ENCODE results near the gene JUNB. TPM values are rescaled to one million over a fixed set of nuclear protein-coding genes. Genes with fewer than 3 reads are reported as not detected.

The JUNB gene
- total and polyA plus RNA-seq, 2 donors: 107 to 545 TPM

DNA sequence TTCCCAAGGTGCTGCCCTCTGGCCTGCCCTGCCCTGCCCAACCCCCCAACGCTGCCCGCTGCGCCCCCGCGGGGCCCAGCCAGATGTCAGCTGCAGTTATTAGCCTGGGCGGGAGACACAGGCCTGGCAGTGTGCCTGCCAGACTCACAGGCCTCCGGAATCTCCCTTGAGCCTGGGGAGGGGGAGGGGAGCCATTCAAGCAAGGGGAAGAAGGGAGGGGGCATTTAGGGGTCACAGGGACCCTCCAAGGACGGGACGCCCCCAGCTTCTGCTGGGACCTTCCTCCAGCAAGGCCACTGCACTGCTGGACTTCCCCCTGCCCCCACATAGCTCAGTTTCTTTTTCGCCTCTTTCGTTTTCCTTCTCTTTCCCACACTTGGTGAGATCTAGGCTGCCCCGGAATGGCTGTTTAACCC lies 2.6 kb upstream of the JUNB start:
- WGBS: 2% methylated on average over 12 of the region's 12 CpGs
- Histone ChIP-seq H3K27ac (ENCODE audit: low read depth) (peak overlapping the region; percentile 90), H3K4me1 (ENCODE audit: insufficient read depth) (no peaks in the 10 kb centered on the region), H3K36me3 (ENCODE audit: insufficient read depth) (no peaks in the 10 kb centered on the region), H3K4me3 (ENCODE audit: low read depth, low read length) (peak overlapping the region; percentile 41)
- DNase-seq (ENCODE audit: extremely low spot score): no peak

DNA sequence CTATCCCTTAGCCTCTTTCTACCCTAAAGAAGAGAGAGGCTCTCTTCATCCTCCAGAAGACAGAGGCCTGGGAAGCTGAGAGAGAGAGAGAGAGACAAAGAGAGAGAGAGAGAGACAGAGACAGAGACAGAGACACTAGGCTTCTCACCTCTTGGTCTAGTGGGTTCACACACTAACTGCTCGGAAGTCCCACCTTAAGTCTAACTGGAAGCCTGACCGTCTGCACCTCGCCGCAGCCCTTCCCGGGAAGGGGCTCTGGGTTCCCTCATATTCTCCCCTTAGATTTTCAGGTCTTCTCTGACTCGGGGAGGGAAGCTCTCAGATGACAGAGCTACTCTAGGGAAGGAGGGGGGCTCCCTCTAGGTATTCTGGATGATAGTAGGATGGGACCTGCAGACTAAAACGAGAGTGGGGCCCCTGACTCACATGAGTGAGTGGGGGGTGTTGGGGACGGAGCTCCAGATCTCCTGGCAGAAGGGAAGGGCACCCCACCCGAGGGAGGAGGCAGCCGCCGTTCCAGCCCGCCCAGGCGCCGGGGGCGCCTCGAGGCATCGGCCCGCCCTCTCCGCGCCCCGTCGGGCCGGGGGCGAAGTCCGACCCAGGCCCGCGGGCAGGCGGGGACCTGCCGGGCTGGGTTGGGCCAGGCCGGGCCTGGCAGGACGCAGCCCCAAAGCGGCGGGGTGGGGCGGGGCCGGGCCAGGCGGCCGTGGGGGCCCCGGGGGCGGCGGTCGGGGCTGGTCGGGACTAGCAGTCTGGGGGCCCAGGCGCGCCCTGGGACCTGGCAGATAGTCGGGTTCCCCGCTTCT lies 2.0 kb upstream of the JUNB start:
- under 1% methylated on average over 46 of the region's 46 CpGs for WGBS
- no peak for DNase-seq (ENCODE audit: extremely low spot score)
- H3K4me3 ChIP-seq (ENCODE audit: low read depth, low read length): peak overlapping the region; percentile 41
- no peaks in the 10 kb centered on the region for H3K4me1 ChIP-seq (ENCODE audit: insufficient read depth)
- peak overlapping the region; percentile 90 for H3K27ac ChIP-seq (ENCODE audit: low read depth)
- no peaks in the 10 kb centered on the region for H3K36me3 ChIP-seq (ENCODE audit: insufficient read depth)

DNA sequence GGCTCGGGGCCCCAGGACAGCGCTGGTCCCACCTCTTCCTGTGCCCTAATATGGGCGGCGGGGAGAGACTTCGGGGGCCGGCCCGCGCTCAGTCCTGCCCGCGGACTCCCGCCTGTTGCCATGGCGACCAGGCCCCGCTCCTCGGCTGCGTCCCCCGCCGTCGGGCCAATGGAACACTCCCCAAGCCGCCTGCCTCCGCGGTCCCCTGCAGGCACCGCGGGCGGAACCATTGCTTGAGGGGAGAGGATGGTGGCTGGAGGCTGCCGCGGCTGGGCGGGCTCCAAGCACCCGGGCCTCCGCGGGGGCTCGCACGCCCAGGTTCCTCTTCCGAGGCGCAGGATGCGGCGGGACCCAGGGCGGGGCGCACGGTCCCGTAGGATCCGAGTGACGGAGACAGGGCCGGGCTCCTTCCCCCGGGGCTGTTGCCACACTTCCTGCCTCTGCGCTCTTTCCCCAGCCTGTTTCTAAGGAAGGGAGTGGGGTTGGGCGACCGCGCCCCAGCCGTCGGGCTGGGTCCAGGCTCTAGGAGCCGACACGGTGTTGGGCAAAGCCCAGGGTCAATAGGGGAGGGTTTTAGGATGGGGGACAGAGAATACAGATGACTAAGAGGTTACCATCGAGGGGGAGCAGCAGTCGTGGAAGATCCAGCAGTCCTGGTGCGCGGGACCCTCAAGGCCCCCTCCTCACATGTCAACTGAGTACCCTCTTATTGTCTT lies 1.2 kb upstream of the JUNB start:
- WGBS: under 1% methylated on average over 56 of the region's 56 CpGs
- DNase-seq (ENCODE audit: extremely low spot score): no peak

DNA sequence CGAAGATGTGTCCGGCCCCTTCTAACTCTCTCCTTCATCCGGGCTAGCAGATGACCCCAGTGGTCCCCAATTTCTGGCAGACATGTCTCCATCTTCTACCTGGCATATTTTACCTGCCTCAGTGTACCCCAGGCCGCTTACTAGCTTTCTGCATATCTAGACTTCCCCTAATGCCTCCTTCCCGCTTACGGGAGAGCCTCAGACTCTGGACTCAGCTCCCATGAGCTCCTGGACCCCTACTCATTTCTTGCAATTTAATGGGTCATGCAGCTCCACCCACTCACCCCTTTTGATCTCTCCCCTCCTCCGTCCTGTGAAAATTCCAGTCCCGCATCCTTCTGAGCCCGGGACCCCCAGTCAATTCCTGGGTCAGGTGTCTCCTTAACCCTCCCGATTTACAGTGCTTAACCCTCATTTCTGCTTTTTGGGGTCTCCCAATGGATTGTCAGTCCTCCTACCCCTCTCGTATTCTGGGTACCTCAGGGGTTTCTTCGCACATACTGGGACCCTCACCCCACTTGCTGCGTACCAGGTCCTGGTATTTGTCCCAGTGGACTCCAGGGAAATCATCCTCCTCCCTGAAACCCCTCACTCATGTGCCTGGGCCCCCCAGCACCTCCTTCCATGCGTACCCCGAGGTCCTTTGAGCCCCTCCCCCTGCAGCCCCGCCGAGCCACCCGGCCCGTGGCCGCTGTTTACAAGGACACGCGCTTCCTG lies 500 bp upstream of the JUNB start:
- H3K36me3 ChIP-seq (ENCODE audit: insufficient read depth): no peaks in the 10 kb centered on the region
- peak overlapping the region; percentile 90 for H3K27ac ChIP-seq (ENCODE audit: low read depth)
- H3K4me3 ChIP-seq (ENCODE audit: low read depth, low read length): peak overlapping the region; percentile 34
- no peaks in the 10 kb centered on the region for H3K4me1 ChIP-seq (ENCODE audit: insufficient read depth)
- 2% methylated on average over 22 of the region's 22 CpGs for WGBS
- no peak for DNase-seq (ENCODE audit: extremely low spot score)

More for the DNA sequence above, 1.2 kb upstream of the JUNB start:
- Histone ChIP-seq H3K27ac (ENCODE audit: low read depth) (peak overlapping the region; percentile 90), H3K36me3 (ENCODE audit: insufficient read depth) (no peaks in the 10 kb centered on the region), H3K4me1 (ENCODE audit: insufficient read depth) (no peaks in the 10 kb centered on the region), H3K4me3 (ENCODE audit: low read depth, low read length) (peak overlapping the region; percentile 41)

DNA sequence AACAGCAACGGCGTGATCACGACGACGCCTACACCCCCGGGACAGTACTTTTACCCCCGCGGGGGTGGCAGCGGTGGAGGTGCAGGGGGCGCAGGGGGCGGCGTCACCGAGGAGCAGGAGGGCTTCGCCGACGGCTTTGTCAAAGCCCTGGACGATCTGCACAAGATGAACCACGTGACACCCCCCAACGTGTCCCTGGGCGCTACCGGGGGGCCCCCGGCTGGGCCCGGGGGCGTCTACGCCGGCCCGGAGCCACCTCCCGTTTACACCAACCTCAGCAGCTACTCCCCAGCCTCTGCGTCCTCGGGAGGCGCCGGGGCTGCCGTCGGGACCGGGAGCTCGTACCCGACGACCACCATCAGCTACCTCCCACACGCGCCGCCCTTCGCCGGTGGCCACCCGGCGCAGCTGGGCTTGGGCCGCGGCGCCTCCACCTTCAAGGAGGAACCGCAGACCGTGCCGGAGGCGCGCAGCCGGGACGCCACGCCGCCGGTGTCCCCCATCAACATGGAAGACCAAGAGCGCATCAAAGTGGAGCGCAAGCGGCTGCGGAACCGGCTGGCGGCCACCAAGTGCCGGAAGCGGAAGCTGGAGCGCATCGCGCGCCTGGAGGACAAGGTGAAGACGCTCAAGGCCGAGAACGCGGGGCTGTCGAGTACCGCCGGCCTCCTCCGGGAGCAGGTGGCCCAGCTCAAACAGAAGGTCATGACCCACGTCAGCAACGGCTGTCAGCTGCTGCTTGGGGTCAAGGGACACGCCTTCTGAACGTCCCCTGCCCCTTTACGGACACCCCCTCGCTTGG lies 966 bp downstream of the JUNB start:
- no peaks in the 10 kb centered on the region for H3K4me1 ChIP-seq (ENCODE audit: insufficient read depth)
- no peaks in the 10 kb centered on the region for H3K36me3 ChIP-seq (ENCODE audit: insufficient read depth)
- under 1% methylated on average over 84 of the region's 84 CpGs for WGBS
- H3K27ac ChIP-seq (ENCODE audit: low read depth): peak overlapping the region; percentile 98
- no peak for DNase-seq (ENCODE audit: extremely low spot score)
- peak overlapping the region; percentile 94 for H3K4me3 ChIP-seq (ENCODE audit: low read depth, low read length)

DNA sequence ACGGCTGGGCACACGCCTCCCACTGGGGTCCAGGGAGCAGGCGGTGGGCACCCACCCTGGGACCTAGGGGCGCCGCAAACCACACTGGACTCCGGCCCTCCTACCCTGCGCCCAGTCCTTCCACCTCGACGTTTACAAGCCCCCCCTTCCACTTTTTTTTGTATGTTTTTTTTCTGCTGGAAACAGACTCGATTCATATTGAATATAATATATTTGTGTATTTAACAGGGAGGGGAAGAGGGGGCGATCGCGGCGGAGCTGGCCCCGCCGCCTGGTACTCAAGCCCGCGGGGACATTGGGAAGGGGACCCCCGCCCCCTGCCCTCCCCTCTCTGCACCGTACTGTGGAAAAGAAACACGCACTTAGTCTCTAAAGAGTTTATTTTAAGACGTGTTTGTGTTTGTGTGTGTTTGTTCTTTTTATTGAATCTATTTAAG lies 1.6 kb downstream of the JUNB start:
- WGBS: under 1% methylated on average over 22 of the region's 22 CpGs
- DNase-seq (ENCODE audit: extremely low spot score): no peak
- H3K36me3 ChIP-seq (ENCODE audit: insufficient read depth): no peaks in the 10 kb centered on the region
- peak overlapping the region; percentile 94 for H3K4me3 ChIP-seq (ENCODE audit: low read depth, low read length)
- no peaks in the 10 kb centered on the region for H3K4me1 ChIP-seq (ENCODE audit: insufficient read depth)
- peak overlapping the region; percentile 98 for H3K27ac ChIP-seq (ENCODE audit: low read depth)

DNA sequence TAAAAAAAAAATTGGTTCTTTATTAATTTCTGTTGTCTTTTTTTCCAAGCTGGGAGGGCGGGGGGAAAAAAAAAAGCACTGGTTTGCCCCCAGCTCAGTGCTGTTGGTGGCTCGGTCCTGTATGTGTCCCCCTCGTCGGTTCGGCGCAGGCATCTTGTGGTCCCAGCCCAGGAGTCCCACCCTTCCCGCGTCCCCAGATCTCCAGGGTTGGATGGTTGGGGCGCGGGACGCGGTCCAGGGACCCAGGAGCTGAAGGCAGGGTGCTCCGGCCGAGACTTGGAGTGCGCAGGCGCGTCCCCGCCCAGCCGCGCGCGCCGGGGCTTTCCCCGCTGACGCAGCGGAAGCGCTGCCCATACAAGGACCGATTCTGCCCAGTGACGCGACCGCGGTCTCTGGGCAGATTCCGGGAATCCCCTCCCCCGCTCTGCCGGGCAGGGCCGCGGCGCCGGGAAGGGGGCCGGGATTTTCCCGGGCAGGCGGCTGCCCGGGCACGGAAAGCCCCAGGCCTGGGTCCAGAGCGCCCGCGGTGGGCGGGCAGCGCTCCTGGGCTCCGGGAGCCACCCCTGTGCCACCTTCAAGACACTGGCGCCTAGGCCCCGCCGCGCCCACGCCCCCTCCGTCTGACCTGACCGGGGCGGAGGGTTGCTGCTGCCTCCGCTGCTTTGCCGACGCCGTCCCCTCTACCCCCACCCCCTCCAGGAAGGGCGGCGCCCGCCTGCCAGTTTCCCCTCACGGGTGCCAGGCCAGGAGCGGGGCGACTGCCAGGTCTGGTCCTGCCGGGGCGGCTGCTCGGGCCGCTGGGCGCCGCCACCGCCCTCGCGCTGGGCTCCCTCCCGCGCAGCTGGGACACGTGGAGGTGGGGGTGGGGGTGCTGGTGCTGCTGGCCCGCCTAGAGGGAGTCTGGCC lies 2.3 kb downstream of the JUNB start:
- 0% methylated on average over 81 of the region's 81 CpGs for WGBS
- H3K36me3 ChIP-seq (ENCODE audit: insufficient read depth): no peaks in the 10 kb centered on the region
- DNase-seq (ENCODE audit: extremely low spot score): no peak
- no peaks in the 10 kb centered on the region for H3K4me1 ChIP-seq (ENCODE audit: insufficient read depth)
- peak overlapping the region; percentile 91 for H3K27ac ChIP-seq (ENCODE audit: low read depth)
- H3K4me3 ChIP-seq (ENCODE audit: low read depth, low read length): peak overlapping the region; percentile 94

DNA sequence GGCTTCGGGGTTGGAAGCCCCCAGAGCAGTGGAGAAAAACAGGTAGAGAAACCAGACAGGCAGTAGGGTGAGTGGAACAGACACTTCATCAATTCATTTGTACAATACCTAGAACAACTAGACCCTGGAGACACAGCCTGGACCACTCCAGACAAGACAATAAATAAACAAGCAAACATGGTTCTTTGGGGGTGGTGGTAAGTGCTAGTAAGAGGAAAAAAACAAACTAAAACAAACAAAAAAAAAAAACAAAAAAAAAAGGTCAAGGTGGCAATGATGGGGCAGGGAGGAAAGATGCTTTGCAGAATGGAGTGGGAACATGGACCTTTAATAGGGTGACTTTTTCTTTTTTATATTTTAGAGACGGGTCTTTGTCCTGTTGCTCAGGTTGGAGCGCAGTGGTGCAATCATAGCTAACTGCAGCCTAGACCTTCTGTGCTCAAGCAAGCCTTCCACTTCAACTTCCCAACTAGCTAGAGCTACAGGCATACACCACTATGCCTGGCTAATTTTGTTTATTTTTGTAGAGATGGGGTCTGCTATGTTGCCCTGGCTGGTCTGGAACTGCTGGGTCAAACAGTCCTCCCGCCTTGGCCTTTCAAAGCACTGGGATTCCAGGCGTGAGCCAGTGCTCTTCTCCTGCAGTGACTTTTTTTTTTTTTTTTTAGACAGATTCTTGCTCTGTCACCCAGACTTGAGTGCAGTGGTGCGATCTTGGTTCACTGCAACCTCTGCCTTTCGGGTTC lies 3.1 kb downstream of the JUNB start:
- H3K4me3 ChIP-seq (ENCODE audit: low read depth, low read length): peak overlapping the region; percentile 94
- peak overlapping the region; percentile 91 for H3K27ac ChIP-seq (ENCODE audit: low read depth)
- DNase-seq (ENCODE audit: extremely low spot score): no peak
- 67% methylated on average over 7 of the region's 7 CpGs for WGBS
- no peaks in the 10 kb centered on the region for H3K36me3 ChIP-seq (ENCODE audit: insufficient read depth)
- H3K4me1 ChIP-seq (ENCODE audit: insufficient read depth): no peaks in the 10 kb centered on the region

DNA sequence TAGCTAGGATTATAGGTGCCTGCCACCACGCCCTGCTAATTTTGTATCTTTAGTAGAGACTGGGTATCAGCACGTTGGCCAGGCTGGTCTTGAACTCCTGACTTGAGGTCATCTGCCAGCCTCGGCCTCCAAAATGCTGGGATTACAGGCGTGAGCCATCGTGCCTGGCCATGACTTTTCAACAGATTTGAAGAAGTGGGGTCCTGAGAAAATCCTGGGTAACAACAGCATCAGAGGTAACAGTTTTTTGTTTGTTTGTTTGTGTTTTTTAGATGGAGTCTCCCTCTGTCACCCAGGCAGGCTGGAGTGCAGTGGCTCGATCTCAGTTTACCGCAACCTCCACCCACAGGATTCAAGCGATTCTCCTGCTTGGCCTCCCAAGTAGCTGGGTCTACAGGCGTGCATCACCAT lies 3.7 kb downstream of the JUNB start:
- 94% methylated on average over 9 of the region's 9 CpGs for WGBS
- DNase-seq (ENCODE audit: extremely low spot score): no peak
- Histone ChIP-seq H3K36me3 (ENCODE audit: insufficient read depth) (no peaks in the 10 kb centered on the region), H3K4me1 (ENCODE audit: insufficient read depth) (no peaks in the 10 kb centered on the region), H3K27ac (ENCODE audit: low read depth) (no peak overlapping the region), H3K4me3 (ENCODE audit: low read depth, low read length) (no peak overlapping the region)

DNA sequence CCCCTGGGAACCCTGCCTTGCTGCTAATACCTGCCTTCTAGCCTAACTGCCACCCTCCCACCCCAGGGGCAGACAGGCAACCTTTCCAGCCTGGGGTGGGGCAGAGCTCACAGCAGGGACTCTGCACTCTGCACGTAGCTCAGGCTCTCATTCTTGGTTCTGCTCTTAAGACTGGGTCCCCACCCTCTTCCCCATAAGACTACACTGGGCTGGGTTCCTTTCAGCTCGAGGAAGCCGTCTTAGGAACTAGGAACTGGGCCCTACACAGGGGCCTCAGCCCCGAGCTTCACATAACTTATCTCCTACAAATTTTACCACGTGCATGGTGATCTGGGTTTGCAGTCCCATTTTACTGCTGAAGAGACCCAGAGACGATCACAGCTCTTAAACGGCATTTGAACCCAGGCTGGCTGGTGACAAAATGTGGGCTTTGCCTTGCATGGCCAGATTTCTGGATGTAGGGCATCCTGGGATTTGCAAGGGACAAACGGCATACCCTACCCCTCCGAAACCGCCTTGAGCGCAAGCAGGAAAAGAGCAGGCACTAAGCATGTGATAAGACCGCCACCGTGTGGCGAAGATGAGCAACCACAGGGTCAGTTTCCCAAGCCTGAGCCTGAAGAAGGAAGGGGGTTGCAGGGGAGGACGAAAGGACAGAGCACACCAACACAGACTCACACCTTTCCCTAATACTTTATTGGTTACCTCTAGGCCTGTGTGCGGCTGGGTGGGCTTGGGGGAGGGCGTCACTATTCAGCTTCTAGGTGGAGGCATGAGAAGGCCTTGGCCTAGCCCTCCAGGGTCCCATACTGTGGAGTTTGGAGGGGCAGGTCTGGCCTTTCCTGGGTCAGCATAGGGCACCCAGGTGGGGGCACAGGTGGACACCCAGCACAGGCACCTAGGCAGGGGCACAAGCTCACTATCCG lies 5.1 kb downstream of the JUNB start:
- 7% methylated on average over 18 of the region's 18 CpGs for WGBS
- no peak overlapping the region for H3K27ac ChIP-seq (ENCODE audit: low read depth)
- no peak for DNase-seq (ENCODE audit: extremely low spot score)
- no peaks in the 10 kb centered on the region for H3K4me1 ChIP-seq (ENCODE audit: insufficient read depth)
- H3K4me3 ChIP-seq (ENCODE audit: low read depth, low read length): no peak overlapping the region
- no peaks in the 10 kb centered on the region for H3K36me3 ChIP-seq (ENCODE audit: insufficient read depth)

DNA sequence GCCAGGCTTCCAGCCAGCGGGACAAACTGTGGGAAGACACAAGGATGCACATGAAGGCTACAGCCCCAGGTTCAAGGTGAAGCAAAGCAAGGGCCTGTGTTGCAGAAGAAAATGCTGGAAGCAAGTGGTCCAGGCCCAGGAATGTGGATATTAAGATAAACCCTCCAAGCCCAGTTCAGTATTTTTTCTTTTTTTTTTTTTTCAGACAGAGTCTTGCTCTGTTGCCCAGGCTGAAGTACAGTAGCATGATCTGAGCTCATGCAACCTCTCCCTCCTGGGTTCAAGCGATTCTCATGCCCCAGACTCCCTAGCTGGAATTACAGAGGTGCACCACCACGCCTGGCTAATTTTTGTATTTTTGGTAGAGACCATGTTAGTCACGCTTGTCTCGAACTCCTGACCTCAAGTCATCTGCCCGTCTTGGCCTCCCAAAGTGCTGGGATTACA lies 5.9 kb downstream of the JUNB start:
- no peaks in the 10 kb centered on the region for H3K36me3 ChIP-seq (ENCODE audit: insufficient read depth)
- DNase-seq (ENCODE audit: extremely low spot score): no peak
- H3K4me3 ChIP-seq (ENCODE audit: low read depth, low read length): no peak overlapping the region
- no peaks in the 10 kb centered on the region for H3K4me1 ChIP-seq (ENCODE audit: insufficient read depth)
- WGBS: 91% methylated on average over 6 of the region's 6 CpGs
- no peak overlapping the region for H3K27ac ChIP-seq (ENCODE audit: low read depth)
